ENCODE measurements around the gene SDR42E1.

DNA sequence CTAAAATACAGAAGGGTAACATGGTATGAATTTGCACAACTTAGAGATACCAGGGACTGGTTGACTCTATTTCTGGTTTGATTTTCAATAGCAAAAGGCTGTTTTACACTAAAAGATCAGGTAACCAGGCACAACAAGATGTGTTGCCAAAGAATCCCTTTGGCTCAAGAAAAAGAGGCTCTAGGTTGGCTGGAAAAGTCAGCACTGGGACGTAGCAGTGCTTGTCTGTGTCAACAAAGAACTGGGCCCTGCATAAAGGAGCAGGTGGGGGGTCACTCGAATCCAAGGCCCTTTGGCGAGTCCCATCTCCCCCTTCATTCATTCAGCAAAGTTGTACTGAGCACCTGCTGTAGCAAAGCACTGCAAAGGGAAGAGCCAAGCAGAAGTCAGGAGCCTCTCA is 18.4 kb downstream of the SDR42E1 start:
- no peak for TF ChIP-seq SIN3A (IDR thresholded peaks at IDR 0.05; ENCODE audit: borderline replicate concordance, insufficient read depth, low read length)
- TF ChIP-seq, protein P1, sequence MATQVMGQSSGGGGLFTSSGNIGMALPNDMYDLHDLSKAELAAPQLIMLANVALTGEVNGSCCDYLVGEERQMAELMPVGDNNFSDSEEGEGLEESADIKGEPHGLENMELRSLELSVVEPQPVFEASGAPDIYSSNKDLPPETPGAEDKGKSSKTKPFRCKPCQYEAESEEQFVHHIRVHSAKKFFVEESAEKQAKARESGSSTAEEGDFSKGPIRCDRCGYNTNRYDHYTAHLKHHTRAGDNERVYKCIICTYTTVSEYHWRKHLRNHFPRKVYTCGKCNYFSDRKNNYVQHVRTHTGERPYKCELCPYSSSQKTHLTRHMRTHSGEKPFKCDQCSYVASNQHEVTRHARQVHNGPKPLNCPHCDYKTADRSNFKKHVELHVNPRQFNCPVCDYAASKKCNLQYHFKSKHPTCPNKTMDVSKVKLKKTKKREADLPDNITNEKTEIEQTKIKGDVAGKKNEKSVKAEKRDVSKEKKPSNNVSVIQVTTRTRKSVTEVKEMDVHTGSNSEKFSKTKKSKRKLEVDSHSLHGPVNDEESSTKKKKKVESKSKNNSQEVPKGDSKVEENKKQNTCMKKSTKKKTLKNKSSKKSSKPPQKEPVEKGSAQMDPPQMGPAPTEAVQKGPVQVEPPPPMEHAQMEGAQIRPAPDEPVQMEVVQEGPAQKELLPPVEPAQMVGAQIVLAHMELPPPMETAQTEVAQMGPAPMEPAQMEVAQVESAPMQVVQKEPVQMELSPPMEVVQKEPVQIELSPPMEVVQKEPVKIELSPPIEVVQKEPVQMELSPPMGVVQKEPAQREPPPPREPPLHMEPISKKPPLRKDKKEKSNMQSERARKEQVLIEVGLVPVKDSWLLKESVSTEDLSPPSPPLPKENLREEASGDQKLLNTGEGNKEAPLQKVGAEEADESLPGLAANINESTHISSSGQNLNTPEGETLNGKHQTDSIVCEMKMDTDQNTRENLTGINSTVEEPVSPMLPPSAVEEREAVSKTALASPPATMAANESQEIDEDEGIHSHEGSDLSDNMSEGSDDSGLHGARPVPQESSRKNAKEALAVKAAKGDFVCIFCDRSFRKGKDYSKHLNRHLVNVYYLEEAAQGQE (IDR thresholded peaks at IDR 0.05; ENCODE audit: insufficient read depth in 1 of 2, low read depth in 2 of 2, low read length in 2 of 2) = no peak
- TF ChIP-seq FOXP2 (optimal IDR thresholded peaks at IDR 0.05; ENCODE audit: borderline replicate concordance, extremely low read depth, extremely low read length, insufficient read depth) = no peak

Data from PFSK-1 (cell line).